ENCODE data around the gene PAQR4.

- TF ChIP-seq CTCF (IDR thresholded peaks at IDR 0.05) (peak in 5 of 7 experiments; percentile 96 to 99 (median 96)), POLR2AphosphoS5 (IDR thresholded peaks at IDR 0.05) (peak in 2 of 3 donors; percentile 57 to 83), POLR2A (IDR thresholded peaks at IDR 0.05) (no peak)
Observed at GRCh38 chr16:2927010-2927646, 42.0 kb upstream of the PAQR4 start.
